DMS79 treated with DMSO at 0.1 percent for 48 hours (cell line): ENCODE results near the gene ADCY6.
A peak's percentile ranks its signal among the peaks of the same experiment; 100 is the strongest.
"Not testable (repeated sequence)": the region's sequence is repeated elsewhere in the genome, so short reads cannot be mapped to it uniquely, and the experiment has no call there.

Source experiments
- DNase-seq: peaks from one replicate; lab custom pipeline; 2025; lab: John Stamatoyannopoulos, UW

Gene ADCY6

GRCh38 chr12:48750769-48751356 lies 38.0 kb downstream of the ADCY6 start:
- DNase-seq: no peak

- DNase-seq: no peak
These were observed 38.7 kb downstream of the ADCY6 start for GRCh38 chr12:48750215-48750614.

GRCh38 chr12:48744251-48745008 lies 44.5 kb downstream of the ADCY6 start:
- peak; percentile 55 for DNase-seq

- DNase-seq: no peak
These were observed 49.1 kb downstream of the ADCY6 start for GRCh38 chr12:48739618-48740269.

DNA sequence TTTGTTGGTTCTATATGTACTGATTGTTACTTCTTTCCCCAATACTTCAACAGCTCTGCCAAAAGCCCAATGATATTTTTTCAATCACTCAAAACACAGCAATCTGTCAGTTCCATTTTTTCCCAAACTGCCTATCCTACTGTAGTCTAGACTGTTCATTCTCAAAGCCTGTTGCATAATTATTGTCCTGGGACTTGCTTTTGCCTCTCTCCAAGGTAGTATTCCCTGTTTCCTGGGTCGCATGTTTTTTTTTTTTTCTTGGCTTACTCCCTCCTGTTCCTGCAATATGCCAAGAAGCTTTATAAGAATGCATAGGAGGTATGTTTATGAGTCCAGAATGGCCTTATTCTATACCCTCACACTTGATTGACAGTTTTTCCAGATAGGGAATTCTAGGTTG lies 52.4 kb downstream of the ADCY6 start:
- no peak for DNase-seq

GRCh38 chr12:48728807-48729206 lies 60.1 kb downstream of the ADCY6 start:
- DNase-seq: no peak

- DNase-seq: not testable (repeated sequence)
These were observed 68.2 kb downstream of the ADCY6 start for GRCh38 chr12:48720737-48721136.

GRCh38 chr12:48720171-48720570 lies 68.7 kb downstream of the ADCY6 start:
- not testable (repeated sequence) for DNase-seq

GRCh38 chr12:48719002-48719401 lies 69.9 kb downstream of the ADCY6 start:
- not testable (repeated sequence) for DNase-seq

GRCh38 chr12:48717252-48717695 lies 71.6 kb downstream of the ADCY6 start:
- no peak for DNase-seq

- peak; percentile 99 for DNase-seq
These were observed 72.2 kb downstream of the ADCY6 start, which contains the start of gene CCNT1 for GRCh38 chr12:48716493-48717251. TSS of gene CCNT1 (minus strand) at chr12:48716707. CDS start at chr12:48716675, 32 bp downstream.
